ENCODE data around the gene ARHGAP11A. TPM values are rescaled to one million over a fixed set of nuclear protein-coding genes. Genes with fewer than 3 reads are reported as not detected.
"Not testable (repeated sequence)": the region's sequence is repeated elsewhere in the genome, so short reads cannot be mapped to it uniquely, and the experiment has no call there.

ARHGAP11A gene, protein sequence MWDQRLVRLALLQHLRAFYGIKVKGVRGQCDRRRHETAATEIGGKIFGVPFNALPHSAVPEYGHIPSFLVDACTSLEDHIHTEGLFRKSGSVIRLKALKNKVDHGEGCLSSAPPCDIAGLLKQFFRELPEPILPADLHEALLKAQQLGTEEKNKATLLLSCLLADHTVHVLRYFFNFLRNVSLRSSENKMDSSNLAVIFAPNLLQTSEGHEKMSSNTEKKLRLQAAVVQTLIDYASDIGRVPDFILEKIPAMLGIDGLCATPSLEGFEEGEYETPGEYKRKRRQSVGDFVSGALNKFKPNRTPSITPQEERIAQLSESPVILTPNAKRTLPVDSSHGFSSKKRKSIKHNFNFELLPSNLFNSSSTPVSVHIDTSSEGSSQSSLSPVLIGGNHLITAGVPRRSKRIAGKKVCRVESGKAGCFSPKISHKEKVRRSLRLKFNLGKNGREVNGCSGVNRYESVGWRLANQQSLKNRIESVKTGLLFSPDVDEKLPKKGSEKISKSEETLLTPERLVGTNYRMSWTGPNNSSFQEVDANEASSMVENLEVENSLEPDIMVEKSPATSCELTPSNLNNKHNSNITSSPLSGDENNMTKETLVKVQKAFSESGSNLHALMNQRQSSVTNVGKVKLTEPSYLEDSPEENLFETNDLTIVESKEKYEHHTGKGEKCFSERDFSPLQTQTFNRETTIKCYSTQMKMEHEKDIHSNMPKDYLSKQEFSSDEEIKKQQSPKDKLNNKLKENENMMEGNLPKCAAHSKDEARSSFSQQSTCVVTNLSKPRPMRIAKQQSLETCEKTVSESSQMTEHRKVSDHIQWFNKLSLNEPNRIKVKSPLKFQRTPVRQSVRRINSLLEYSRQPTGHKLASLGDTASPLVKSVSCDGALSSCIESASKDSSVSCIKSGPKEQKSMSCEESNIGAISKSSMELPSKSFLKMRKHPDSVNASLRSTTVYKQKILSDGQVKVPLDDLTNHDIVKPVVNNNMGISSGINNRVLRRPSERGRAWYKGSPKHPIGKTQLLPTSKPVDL
- total RNA-seq (2021; fragmentation: NEBNext Ultra II Directional; extraction: Animal tissue kit (Norgen Biotek cat#: 25700)): 112 TPM in 2 replicates
- polyA plus RNA-seq (2011; rRNA removed): 6.9 and 8.1 TPM in 2 replicates
- polyA plus RNA-seq (2011; cell fraction: cytosol; rRNA removed): 12.0 TPM
- polyA plus RNA-seq (2011; cell fraction: nucleus; rRNA removed): 6.0 TPM
- 33.0 to 62.2 TPM (median 37.2 TPM) in 4 replicates for polyA plus RNA-seq (2012, experiment 1 of 2)
- polyA plus RNA-seq (2012, experiment 2 of 2): 1.5 TPM
- polyA plus RNA-seq (2013, experiment 1 of 2): 24.4 TPM
- polyA plus RNA-seq (2013, experiment 2 of 2): 26.7 TPM
- 12.2 and 15.2 TPM in 2 replicates for polyA minus RNA-seq (2011; rRNA and poly(A)+ RNA removed)
- 14.7 TPM for polyA minus RNA-seq (2011; cell fraction: cytosol; rRNA and poly(A)+ RNA removed)
- polyA minus RNA-seq (2011; cell fraction: nucleus; rRNA and poly(A)+ RNA removed): 15.6 TPM
- long read RNA-seq, experiment 1, full-length matches to known transcripts: 10 of 52 reads
- long read RNA-seq, experiment 1, partial matches to known transcripts: 6 of 52 reads
- long read RNA-seq, experiment 1, other reads (novel, unspliced or antisense): 36 of 52 reads
- long read RNA-seq, experiment 2, full-length matches to known transcripts: 7 of 50 reads
- long read RNA-seq, experiment 2, partial matches to known transcripts: 2 of 50 reads
- long read RNA-seq, experiment 2, other reads (novel, unspliced or antisense): 41 of 50 reads

DNA sequence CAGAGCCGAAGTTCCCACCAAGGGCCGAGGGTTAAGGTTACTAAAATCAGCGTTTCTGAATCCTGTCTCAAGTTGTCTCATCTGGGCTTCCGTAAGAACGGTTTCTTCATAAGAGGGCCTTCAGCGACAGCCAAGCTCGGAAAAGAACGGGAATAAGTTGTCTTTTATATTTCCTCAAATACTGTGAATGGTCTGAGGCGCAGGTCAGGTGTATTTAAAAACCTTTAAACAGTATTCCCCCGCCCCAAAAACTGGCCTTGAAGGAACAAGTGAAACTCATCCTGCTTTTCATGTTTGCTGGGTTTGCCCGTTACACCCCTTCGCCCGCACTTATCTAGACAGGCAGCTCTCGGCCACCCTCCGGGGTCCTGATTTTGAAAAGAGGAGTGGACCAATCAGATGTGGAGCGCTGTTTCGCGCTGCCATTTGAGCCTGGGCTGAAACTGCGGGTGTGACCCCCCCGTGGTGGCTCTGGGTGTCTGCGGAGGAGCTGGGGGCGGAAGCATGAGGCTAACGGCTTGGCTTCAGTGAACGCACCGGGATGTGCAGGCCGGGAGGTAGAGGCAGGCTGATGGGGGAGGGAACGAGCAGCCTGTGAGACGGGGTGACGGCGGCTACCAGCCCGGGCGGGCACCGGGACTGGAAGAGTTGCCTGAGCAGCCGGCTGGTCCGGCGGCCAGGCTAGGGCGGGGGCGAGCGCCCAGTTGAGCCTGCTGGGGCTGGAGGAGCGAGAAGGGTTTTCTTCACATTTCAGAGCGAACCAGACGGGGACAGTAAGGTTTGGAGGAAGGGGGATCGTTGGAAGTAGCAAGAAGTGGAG is at the start of gene ARHGAP11A:
TSS of gene ARHGAP11A (plus strand) at position 454 of the 820 bp plus-strand sequence. CDS start 708 bp downstream, outside the sequence.
- H4K20me1 ChIP-seq (replicated peaks in 1 of 2; ENCODE audit: control insufficient read depth in 1 of 2, insufficient read depth in 2 of 2, low read length in 2 of 2); H2BK15ac ChIP-seq (ENCODE audit: low read length); H3K4me1 ChIP-seq (replicated peaks in 1 of 4; ENCODE audit: control insufficient read depth in 3 of 4, insufficient read depth in 4 of 4, low read length in 3 of 4); POLR2A ChIA-PET (ENCODE audit: partially characterized antibody); H2BK120ac ChIP-seq (replicated peaks; ENCODE audit: low read depth, low read length); H2BK5ac ChIP-seq (ENCODE audit: low read depth, low read length); H3K23me2 ChIP-seq (ENCODE audit: low read depth, low read length); CTCF ChIA-PET (ENCODE audit: partially characterized antibody); FAIRE-seq; H3K23ac ChIP-seq (ENCODE audit: insufficient read length); H3K79me1 ChIP-seq (ENCODE audit: low read depth, low read length); H2AK5ac ChIP-seq (ENCODE audit: low read depth, low read length); H3K27me3 ChIP-seq (replicated peaks in 1 of 4; ENCODE audit: control insufficient read depth in 3 of 4, extremely low read depth in 1 of 4, insufficient read depth in 3 of 4, low read length in 3 of 4); H4K91ac ChIP-seq (replicated peaks; ENCODE audit: insufficient read length, low read length); H3K56ac ChIP-seq (replicated peaks; ENCODE audit: insufficient read length, low read depth, low read length); H2BK12ac ChIP-seq (ENCODE audit: low read depth, low read length); H3K9me3 ChIP-seq (ENCODE audit: insufficient read depth in 2 of 2, low read depth in 1 of 2, low read length in 1 of 2); H4K8ac ChIP-seq (ENCODE audit: extremely low read depth, insufficient read depth, low read length); H3K4ac ChIP-seq (replicated peaks; ENCODE audit: insufficient read length, low read depth, low read length); H2BK20ac ChIP-seq (ENCODE audit: low read length); H3K36me3 ChIP-seq (ENCODE audit: control insufficient read depth in 2 of 4, insufficient read depth in 4 of 4, low read length in 3 of 4): not testable (repeated sequence)
- Histone ChIP-seq H3K4me3 (ENCODE audit: extremely low read depth in 1 of 4, insufficient read depth in 2 of 4, low read depth in 3 of 4, low read length in 4 of 4) (peak within 1 kb of the TSS; percentile 54 to 95 (median 74)), H3K27ac (ENCODE audit: low read depth, low read length) (peak within 1 kb of the TSS; percentile 43; the same call in 1 of the 2 replicates), H3K9ac (replicated peaks in 1 of 4; ENCODE audit: extremely low read depth in 1 of 4, low read depth in 3 of 4, low read length in 3 of 4) (peak within 1 kb of the TSS; percentile 15 to 92 (median 55); a peak in 5 of 7 replicates), H4K5ac (ENCODE audit: insufficient read length, low read depth, low read length) (peak within 1 kb of the TSS; percentile 57), H3K18ac (ENCODE audit: extremely low read depth, low read length) (peak within 1 kb of the TSS; percentile 71), H3K4me2 (ENCODE audit: insufficient read depth in 1 of 2, low read depth in 2 of 2, low read length in 2 of 2) (peak within 1 kb of the TSS; percentile 66 to 72), H3K79me2 (ENCODE audit: control insufficient read depth in 1 of 2, insufficient read depth in 2 of 2, low read length in 2 of 2) (peaks cover 0 to 38% of the 10 kb centered on the region in 2 experiments; a peak in 2 of 4 replicates), H3K14ac (ENCODE audit: insufficient read length) (peak within 1 kb of the TSS; percentile 77), H2AFZ (ENCODE audit: low read length) (0 out of 2 replicates have a peak within 1 kb of the TSS, but pooled peaks have one; percentile 76)
- 1% methylated on average over 23 of the region's 43 CpGs; no CpG with 5 or more reads in 1 of the 2 experiments for WGBS, 2 experiments (ENCODE audit: extremely low coverage in 1 of 2, insufficient coverage in 1 of 2, insufficient read length in 1 of 2, insufficient replicate concordance in 2 of 2, low coverage in 1 of 2, low lambda C conversion rate in 2 of 2, missing lambda C conversion rate in 1 of 2)
- DNase-seq (ENCODE audit: low read depth in 1 of 2, low spot score in 2 of 2): peak; percentile 21 to 82
- 0 out of 4 replicates have a peak, but pooled peaks of 1 of the 2 experiments have one; percentile 25 for TF ChIP-seq SIN3A (conservative IDR thresholded peaks at IDR 0.05 in 1 of 2, IDR thresholded peaks at IDR 0.05 in 1 of 2; ENCODE audit: low read depth in 1 of 2, low read length in 2 of 2)
- peak; percentile 2; the same call in 1 of the 2 replicates for TF ChIP-seq TBP (IDR thresholded peaks at IDR 0.05; ENCODE audit: low read depth, low read length)
- TF ChIP-seq KDM4A (IDR thresholded peaks at IDR 0.05; ENCODE audit: low read depth, low read length, severe bottlenecking): peak; percentile 31
